Stimulated activated naive CD8-positive, alpha-beta T cell treated with anti-CD3 and anti-CD28 coated beads, Interleukin-15, amount 100 ng/mL, for 72 hours (primary cell): ENCODE data around the gene LEMD2.

ENCODE experiments used
- ATAC-seq: fragments of 150-1000 bp; cut with Tn5 transposase; 2 replicates; pipeline ENCODE4 v1.10.0; 2021; ENCODE audit warnings: mild to moderate bottlenecking, moderate library complexity
- DNase-seq, 2 donors: peaks; one replicate each; pipeline ENCODE4 v3.0.0; 2021 to 2022
- H3K27ac Mint-ChIP-seq, 2 donors: one replicate each; pipeline ENCODE4 v1.8.0; 2022; ENCODE audit warnings: mild to moderate bottlenecking in 2 of 2, mixed read lengths in 2 of 2, moderate library complexity in 2 of 2
- H3K27me3 Mint-ChIP-seq: one replicate; pipeline ENCODE4 v1.8.0; 2022; ENCODE audit warnings: mixed read lengths
- H3K4me1 Mint-ChIP-seq: one replicate; pipeline ENCODE4 v1.8.0; 2022; ENCODE audit warnings: mild to moderate bottlenecking, mixed read lengths
- H3K4me3 Mint-ChIP-seq, 2 donors: one replicate each; pipeline ENCODE4 v1.8.0; 2022; ENCODE audit warnings: mild to moderate bottlenecking in 2 of 2, mixed read lengths in 2 of 2, moderate library complexity in 1 of 2
- H3K9me3 Mint-ChIP-seq, 2 donors: one replicate each; pipeline ENCODE4 v1.8.0; 2022; ENCODE audit warnings: mixed read lengths in 2 of 2

LEMD2 gene

DNA sequence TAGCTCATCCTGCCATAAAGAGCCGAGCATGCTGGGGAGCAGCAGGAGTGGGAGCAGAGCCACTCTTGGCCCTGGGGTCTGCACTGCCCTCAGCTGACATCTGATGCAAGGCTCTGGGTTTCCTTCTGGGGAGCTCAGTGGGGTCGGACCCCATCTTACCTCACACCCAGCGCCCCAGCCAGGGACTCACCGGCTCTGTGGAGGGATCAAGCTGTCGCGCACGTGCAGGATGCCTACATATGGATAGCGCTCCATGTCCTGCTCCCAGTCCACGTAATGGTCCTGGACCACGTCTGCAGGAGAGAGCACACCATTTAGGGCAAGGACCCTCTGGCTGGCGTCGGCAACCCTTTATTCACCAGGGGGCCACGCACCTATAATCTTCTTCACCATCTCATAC is 12.2 kb downstream of the LEMD2 start:
- H3K27ac Mint-ChIP-seq: no peak overlapping the region
- ATAC-seq (no peak), DNase-seq (no peak)
- H3K9me3 Mint-ChIP-seq: no peaks in the 10 kb centered on the region
- peaks cover 11% of the 10 kb centered on the region for H3K4me1 Mint-ChIP-seq
- no peaks in the 10 kb centered on the region for H3K27me3 Mint-ChIP-seq
- no peak overlapping the region for H3K4me3 Mint-ChIP-seq

GRCh38 chr6:33776186-33776585 is 12.7 kb downstream of the LEMD2 start:
- no peak overlapping the region for H3K4me3 Mint-ChIP-seq
- H3K9me3 Mint-ChIP-seq: no peaks in the 10 kb centered on the region
- H3K4me1 Mint-ChIP-seq: peaks cover 14% of the 10 kb centered on the region
- no peak for DNase-seq
- ATAC-seq: no peak
- H3K27ac Mint-ChIP-seq: peak overlapping the region in 1 of 2 donors; percentile 71
- no peaks in the 10 kb centered on the region for H3K27me3 Mint-ChIP-seq

- Mint-ChIP-seq H3K4me3 (no peak overlapping the region), H3K9me3 (no peaks in the 10 kb centered on the region), H3K27ac (no peak overlapping the region), H3K4me1 (peaks cover 13% of the 10 kb centered on the region), H3K27me3 (peaks cover 4% of the 10 kb centered on the region)
- ATAC-seq (no peak), DNase-seq (no peak)
Measured at GRCh38 chr6:33774774-33775173, 14.2 kb downstream of the LEMD2 start.

- peaks cover 19% of the 10 kb centered on the region for H3K27me3 Mint-ChIP-seq
- DNase-seq: no peak
Measured at GRCh38 chr6:33772902-33773472, 15.9 kb downstream of the LEMD2 start.

DNA sequence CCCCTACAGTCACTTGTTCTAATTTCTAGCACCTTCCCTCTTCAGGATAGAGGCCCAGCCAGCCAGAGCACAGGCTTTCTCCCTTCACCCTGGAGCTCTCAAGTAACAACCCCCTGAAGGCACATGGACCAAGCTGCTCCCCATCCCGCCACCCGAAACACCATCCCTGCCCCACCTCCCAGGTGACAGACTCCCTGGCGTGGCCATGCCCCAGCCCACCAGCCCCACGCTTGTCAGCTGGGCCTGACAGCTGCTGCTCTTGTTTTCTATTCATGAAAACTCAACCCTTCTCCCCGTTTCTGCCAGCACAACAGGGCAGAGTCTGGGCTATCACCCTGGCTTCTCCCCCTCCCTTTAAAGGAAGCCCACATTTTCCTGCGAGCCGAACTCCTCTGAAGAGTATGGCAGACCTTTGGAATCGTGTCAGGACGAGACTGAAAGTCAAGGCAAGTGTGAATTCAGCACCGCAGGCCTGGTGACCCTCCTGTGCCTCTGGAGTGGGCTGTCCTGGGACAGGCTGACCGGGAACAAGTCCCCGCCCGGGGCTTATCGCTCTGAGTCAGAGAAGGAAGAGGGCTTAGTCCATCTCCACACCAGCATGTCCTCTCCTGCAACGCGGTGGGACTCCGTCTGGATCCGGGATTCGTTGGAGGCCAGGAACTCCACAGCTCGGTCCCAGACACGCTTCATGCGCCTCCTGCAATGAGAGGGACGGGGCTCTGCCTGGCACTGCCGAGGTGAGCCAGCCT is 16.7 kb downstream of the LEMD2 start:
- H3K4me1 Mint-ChIP-seq: peaks cover 18% of the 10 kb centered on the region
- H3K27ac Mint-ChIP-seq: no peak overlapping the region

More at GRCh38 chr6:33772902-33773472, 15.9 kb downstream of the LEMD2 start:
- H3K27ac Mint-ChIP-seq: no peak overlapping the region
- no peaks in the 10 kb centered on the region for H3K9me3 Mint-ChIP-seq
- H3K4me3 Mint-ChIP-seq: no peak overlapping the region
- no peak for ATAC-seq
- H3K4me1 Mint-ChIP-seq: peaks cover 18% of the 10 kb centered on the region

GRCh38 chr6:33771146-33772081 is 17.5 kb downstream of the LEMD2 start:
- peak; percentile 63 to 67 for DNase-seq
- peak; percentile 73 for ATAC-seq
- Mint-ChIP-seq H3K9me3 (no peaks in the 10 kb centered on the region), H3K4me1 (peaks cover 18% of the 10 kb centered on the region), H3K27me3 (peaks cover 31% of the 10 kb centered on the region), H3K27ac (no peak overlapping the region), H3K4me3 (no peak overlapping the region)

More for the DNA sequence above, 16.7 kb downstream of the LEMD2 start:
- Mint-ChIP-seq H3K4me3 (no peak overlapping the region), H3K27me3 (peaks cover 25% of the 10 kb centered on the region), H3K9me3 (no peaks in the 10 kb centered on the region)
- DNase-seq (peak in 1 of 2 donors; percentile 23), ATAC-seq (peak; percentile 28)

DNA sequence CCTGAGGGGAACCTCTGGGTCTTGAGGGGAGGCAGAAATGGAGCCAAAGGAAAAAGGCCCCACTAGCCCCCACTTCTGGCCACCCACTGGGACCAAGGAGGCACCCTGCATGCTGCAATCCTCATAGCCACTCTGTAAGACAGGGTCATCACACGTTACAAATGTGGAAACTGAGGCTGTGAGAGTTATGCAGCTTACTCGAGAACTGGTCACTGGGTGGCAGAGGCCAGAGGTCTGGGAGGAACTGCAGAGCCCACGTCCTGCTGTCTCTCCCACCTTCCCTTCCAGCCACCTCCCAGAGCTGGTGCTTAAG is 18.1 kb downstream of the LEMD2 start:
- Mint-ChIP-seq H3K27me3 (peaks cover 37% of the 10 kb centered on the region), H3K27ac (no peak overlapping the region), H3K4me1 (peaks cover 18% of the 10 kb centered on the region), H3K9me3 (no peaks in the 10 kb centered on the region), H3K4me3 (no peak overlapping the region)
- DNase-seq (no peak), ATAC-seq (no peak)

DNA sequence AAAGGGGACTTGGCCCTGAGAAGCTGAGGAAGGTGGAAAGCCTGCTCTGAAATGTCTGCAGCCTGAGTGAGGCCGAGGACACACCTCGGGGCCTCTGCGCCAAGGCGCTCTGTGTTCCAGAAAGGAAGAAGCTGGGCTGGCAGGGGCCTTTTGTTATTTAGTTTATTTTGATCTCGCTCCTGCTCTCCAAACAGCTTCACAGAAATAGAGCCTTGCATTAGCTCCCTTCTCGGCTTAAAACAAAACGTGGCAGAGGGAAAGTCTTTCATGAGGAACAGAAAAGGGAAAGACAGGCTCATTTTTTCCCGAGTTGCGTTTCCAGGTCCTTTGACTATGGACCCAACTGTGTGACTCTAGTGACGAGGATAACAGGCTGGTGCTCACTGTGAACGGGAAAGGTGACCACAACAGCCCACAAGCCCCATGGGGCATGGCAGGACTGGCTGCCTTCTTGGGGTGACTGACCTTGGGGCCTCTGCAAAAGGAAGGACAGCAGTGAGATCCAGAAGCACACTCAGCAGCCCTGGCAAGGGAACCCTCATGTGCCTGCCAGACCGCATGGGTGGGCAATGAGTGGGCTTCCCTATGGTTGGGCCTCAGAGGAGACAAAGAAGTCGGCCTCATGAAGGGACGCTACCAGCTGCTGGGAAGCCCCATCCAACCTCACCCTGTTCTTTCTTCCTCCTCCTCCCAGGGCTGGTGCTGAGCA is 18.7 kb downstream of the LEMD2 start:
- peak overlapping the region in 1 of 2 donors; percentile 71 for H3K27ac Mint-ChIP-seq
- DNase-seq (no peak), ATAC-seq (no peak)
- peaks cover 18% of the 10 kb centered on the region for H3K4me1 Mint-ChIP-seq
- H3K4me3 Mint-ChIP-seq: no peak overlapping the region
- H3K9me3 Mint-ChIP-seq: no peaks in the 10 kb centered on the region
- peaks cover 42% of the 10 kb centered on the region for H3K27me3 Mint-ChIP-seq

- Mint-ChIP-seq H3K9me3 (no peaks in the 10 kb centered on the region), H3K27ac (no peak overlapping the region), H3K4me1 (peaks cover 18% of the 10 kb centered on the region), H3K27me3 (peaks cover 43% of the 10 kb centered on the region), H3K4me3 (no peak overlapping the region)
- no peak for ATAC-seq
- DNase-seq: no peak
Measured at GRCh38 chr6:33769248-33769821, 19.6 kb downstream of the LEMD2 start.

DNA sequence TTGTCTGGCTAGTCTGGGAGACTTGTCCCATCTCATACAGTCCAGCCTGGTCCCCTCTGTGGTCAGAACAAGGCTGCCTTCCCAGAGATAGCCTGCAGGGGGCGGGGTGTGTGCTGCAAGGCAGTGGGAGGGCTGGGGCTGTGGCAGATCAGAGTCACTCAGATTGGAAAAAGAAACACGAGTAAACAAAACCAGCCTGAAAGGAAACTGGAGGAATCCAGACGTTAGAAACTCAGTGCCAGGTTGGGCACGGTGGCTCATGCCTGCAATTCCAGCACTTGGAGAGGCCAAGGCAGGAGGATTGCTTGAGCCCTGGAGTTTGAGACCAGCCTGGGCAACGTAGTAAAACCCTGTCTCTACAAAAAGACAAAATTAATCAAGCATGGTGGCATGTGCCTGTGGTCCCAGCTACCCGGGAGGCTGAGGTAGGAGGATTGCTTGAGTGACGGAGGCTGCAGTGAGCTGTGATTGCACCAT is 20.2 kb downstream of the LEMD2 start:
- ATAC-seq (peak; percentile 75), DNase-seq (peak; percentile 68 to 73)
- H3K4me3 Mint-ChIP-seq: no peak overlapping the region
- H3K27ac Mint-ChIP-seq: no peak overlapping the region
- H3K4me1 Mint-ChIP-seq: peaks cover 18% of the 10 kb centered on the region
- H3K27me3 Mint-ChIP-seq: peaks cover 50% of the 10 kb centered on the region
- H3K9me3 Mint-ChIP-seq: no peaks in the 10 kb centered on the region

GRCh38 chr6:33766921-33767907 is 21.7 kb downstream of the LEMD2 start:
- no peak for DNase-seq
- no peak overlapping the region for H3K4me3 Mint-ChIP-seq
- ATAC-seq: no peak
- H3K27ac Mint-ChIP-seq: peak overlapping the region in 1 of 2 donors; percentile 59
- no peaks in the 10 kb centered on the region for H3K9me3 Mint-ChIP-seq
- peaks cover 50% of the 10 kb centered on the region for H3K27me3 Mint-ChIP-seq
- H3K4me1 Mint-ChIP-seq: peaks cover 17% of the 10 kb centered on the region

- no peak overlapping the region for H3K4me3 Mint-ChIP-seq
- peaks cover 16% of the 10 kb centered on the region for H3K4me1 Mint-ChIP-seq
- H3K27ac Mint-ChIP-seq: no peak overlapping the region
- peaks cover 50% of the 10 kb centered on the region for H3K27me3 Mint-ChIP-seq
- ATAC-seq: no peak
- H3K9me3 Mint-ChIP-seq: no peaks in the 10 kb centered on the region
- DNase-seq: no peak
Measured at GRCh38 chr6:33765368-33765767, 23.6 kb downstream of the LEMD2 start.

DNA sequence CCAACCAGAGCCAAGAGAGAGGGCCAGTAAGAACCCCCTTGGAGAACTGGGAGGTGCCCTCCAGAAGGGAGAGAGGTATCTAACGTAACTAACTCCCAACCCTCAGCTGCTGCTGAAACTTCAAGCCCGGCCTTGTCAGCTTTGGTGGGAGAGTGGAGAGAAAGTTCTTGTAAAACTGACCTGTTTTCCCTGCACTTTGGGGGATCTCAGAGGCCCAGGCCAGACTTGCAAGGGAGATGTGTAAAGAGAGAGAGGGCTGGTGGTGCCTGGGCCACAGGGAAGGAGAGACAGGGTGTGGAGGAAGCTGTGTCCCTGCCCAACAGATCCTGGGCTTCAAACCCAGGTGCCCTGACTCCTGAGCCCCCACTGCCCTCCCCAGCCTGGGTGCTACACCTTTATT is 24.9 kb downstream of the LEMD2 start:
- DNase-seq (no peak), ATAC-seq (no peak)
- Mint-ChIP-seq H3K27me3 (peaks cover 39% of the 10 kb centered on the region), H3K9me3 (no peaks in the 10 kb centered on the region), H3K4me1 (peaks cover 17% of the 10 kb centered on the region), H3K4me3 (no peak overlapping the region), H3K27ac (no peak overlapping the region)

DNA sequence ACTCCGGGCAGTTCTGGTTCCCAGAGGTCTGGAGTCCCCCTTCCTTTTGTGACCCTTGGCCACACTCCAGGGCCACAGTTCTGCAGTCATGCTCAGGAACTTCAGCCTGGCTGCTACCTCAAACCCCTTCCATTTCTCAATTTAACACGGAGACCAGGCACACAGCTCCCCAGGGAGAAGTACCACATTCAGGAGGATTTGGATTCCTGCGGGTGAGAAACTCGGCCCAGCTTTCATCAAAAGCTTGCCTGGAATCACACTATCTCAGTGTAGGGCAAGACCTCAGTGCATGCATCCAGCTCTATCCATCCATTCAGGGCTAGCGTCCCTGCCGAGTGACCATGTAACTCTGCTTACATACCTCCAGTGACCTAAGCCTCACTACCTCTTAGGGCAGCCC is 25.4 kb downstream of the LEMD2 start:
- Mint-ChIP-seq H3K27me3 (peaks cover 36% of the 10 kb centered on the region), H3K4me3 (no peak overlapping the region), H3K9me3 (no peaks in the 10 kb centered on the region), H3K27ac (peak overlapping the region in 1 of 2 donors; percentile 79), H3K4me1 (peaks cover 14% of the 10 kb centered on the region)
- DNase-seq (no peak), ATAC-seq (no peak)
